OCI-LY7 (cell line): Measurements from ENCODE around the gene CREB3L1. TPM values are rescaled to one million over a fixed set of nuclear protein-coding genes. Genes with fewer than 3 reads are reported as not detected.

Experiments
- BruUV-seq: library from RNA; stranded (reverse); fragments of 400-500 nt; replicated peaks from 2 replicates; lab custom pipeline; 2021; lab: Mats Ljungman, UMichigan
- CTCF ChIA-PET: fragments of 300-600 bp; sonication (Branson Sonifier 250); formaldehyde crosslinking; loops from one replicate; lab custom pipeline; 2022; ENCODE audit warnings: antibody characterized with exemption; ENCODE audit not compliant: unreplicated experiment; lab: Charles Lee
- POLR2A ChIA-PET: fragments of 300-600 bp; sonication (Branson Sonifier 250); formaldehyde crosslinking; loops from one replicate; lab custom pipeline; 2022; ENCODE audit warnings: antibody characterized with exemption; lab: Charles Lee
- DNase-seq: peaks from one replicate; pipeline ENCODE4 v3.0.0-alpha.2; 2015; ENCODE audit warnings: low spot score
- H2AFZ ChIP-seq: fragments of 200-600 bp; sonication (generic), shearing (Covaris generic); 2 replicates; pipeline ENCODE4 v1.6.1; 2014; ENCODE audit warnings: mild to moderate bottlenecking, antibody characterized with exemption, low read length, moderate library complexity
- H3K27ac ChIP-seq: fragments of 200-600 bp; sonication (generic); 2 replicates; pipeline ENCODE4 v1.5.1; 2014; ENCODE audit warnings: mixed run types, low read depth, mild to moderate bottlenecking, moderate library complexity, low read length, inconsistent platforms; ENCODE audit not compliant: poor library complexity, severe bottlenecking
- H3K36me3 ChIP-seq: fragments of 200-600 bp; sonication (generic); 2 replicates; pipeline ENCODE4 v1.6.1; 2014; ENCODE audit warnings: mild to moderate bottlenecking, antibody characterized with exemption, low read length, moderate library complexity, mixed read lengths; ENCODE audit not compliant: insufficient read depth
- H3K4me1 ChIP-seq: fragments of 200-600 bp; sonication (generic); 2 replicates; pipeline ENCODE4 v1.5.1; 2014; ENCODE audit warnings: mild to moderate bottlenecking, low read length; ENCODE audit not compliant: insufficient read depth, poor library complexity, severe bottlenecking
- H3K4me2 ChIP-seq: fragments of 200-600 bp; sonication (generic); 2 replicates; pipeline ENCODE4 v1.6.1; 2014; ENCODE audit warnings: mild to moderate bottlenecking, low read length
- H3K4me3 ChIP-seq: fragments of 200-600 bp; sonication (generic); 2 replicates; pipeline ENCODE4 v1.5.1; 2014; ENCODE audit warnings: mild to moderate bottlenecking, low read depth, low read length; ENCODE audit not compliant: poor library complexity, severe bottlenecking
- H3K79me2 ChIP-seq: fragments of 200-600 bp; sonication (generic); 2 replicates; pipeline ENCODE4 v1.6.1; 2016; ENCODE audit warnings: low read depth, mild to moderate bottlenecking, low read length, moderate library complexity, mixed read lengths; ENCODE audit not compliant: insufficient read depth
- H3K9me2 ChIP-seq: fragments of 200-600 bp; sonication (generic); 2 replicates; pipeline ENCODE4 v1.6.1; 2016; ENCODE audit warnings: mild to moderate bottlenecking, low read length, mixed read lengths; ENCODE audit not compliant: insufficient read depth
- H3K9me3 ChIP-seq: fragments of 200-600 bp; sonication (generic); 2 replicates; pipeline ENCODE4 v1.6.1; 2014; ENCODE audit warnings: mild to moderate bottlenecking, mixed run types, low read length, mixed read lengths
- H4K20me1 ChIP-seq: fragments of 200-600 bp; sonication (generic); 2 replicates; pipeline ENCODE4 v1.6.1; 2014; ENCODE audit warnings: mild to moderate bottlenecking, antibody characterized with exemption, low read length, moderate library complexity, mixed read lengths; ENCODE audit not compliant: insufficient read depth
- EZH2phosphoT487 ChIP-seq: fragments of 200-600 bp; sonication (generic); IDR thresholded peaks from 2 replicates; pipeline ENCODE4 v1.6.1; 2018; ENCODE audit warnings: low read depth, borderline replicate concordance, mild to moderate bottlenecking, mixed run types, antibody characterized with exemption, low read length, moderate library complexity, mixed read lengths
- intact Hi-C: fragments of 100-400 bp; cut with micrococcal nuclease; formaldehyde crosslinking; loops from one replicate; pipeline ENCODE4 v1.10.0; 2022; ENCODE audit not compliant: unreplicated experiment
- total RNA-seq, 2 experiments: library from RNA; depleted of rRNA in 1 of 2; stranded (reverse); fragments of >200 nt in 1 of 2; shearing (Covaris generic) in 1 of 2; gene quantifications; 2 replicates each; pipeline ENCODE4 v1.2.3, GENCODE V29; 2014 to 2022
- TF ChIP-seq, protein P1 (sequence below): fragments of 200-600 bp; sonication (generic); conservative IDR thresholded peaks from 2 replicates; pipeline ENCODE4 v1.5.1; 2014; ENCODE audit warnings: mild to moderate bottlenecking, antibody characterized with exemption, low read length, moderate library complexity, mixed read lengths

CREB3L1 gene
- total RNA-seq, 2 experiments from 2014 or later, result 0.17 TPM; not detected in 1

DNA sequence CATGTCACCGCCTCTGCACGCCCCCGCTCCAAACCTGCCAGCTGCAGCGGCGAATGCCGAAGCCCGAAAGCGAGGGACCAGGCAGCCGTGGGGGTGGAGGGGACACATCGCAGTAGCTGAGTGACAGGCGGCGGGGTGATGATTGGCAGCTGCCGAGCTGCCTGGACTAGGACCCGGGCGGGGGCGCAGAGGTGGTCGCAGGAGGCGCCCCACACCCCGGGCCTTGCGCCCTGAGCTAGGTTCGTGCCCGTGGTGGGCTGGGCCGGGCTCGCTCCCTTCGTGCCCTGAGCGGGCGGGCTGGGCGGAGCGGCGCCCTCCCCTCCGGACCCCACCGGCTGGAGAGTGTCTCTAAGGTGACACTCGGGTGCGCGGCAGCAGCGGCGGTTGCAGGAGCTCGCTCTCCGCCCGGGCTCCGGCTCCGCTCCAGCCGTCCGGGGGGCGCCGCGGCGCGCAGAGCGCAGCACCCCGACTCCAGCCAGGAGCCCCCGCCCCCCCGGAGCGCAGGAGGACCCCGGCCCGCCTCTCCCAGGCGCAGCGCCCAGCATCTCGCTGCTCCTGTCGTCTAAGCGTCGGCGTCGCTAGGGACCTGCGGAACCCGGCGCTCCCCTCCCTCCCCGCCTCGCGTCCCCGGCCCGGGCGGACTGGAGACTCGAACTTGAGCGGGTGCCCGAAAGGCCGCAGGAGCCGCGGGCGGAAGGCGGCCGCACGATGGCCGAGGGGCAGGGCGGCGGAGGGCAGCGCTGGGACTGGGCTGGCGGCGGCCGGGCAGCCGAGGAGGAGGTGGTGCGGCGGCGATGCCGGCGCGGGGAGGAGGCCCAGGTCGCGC lies 55.3 kb downstream of the CREB3L1 start:
- H3K4me2 ChIP-seq, result peak overlapping the region; percentile 35; the same call in 1 of the 2 replicates
- POLR2A ChIA-PET, result interaction anchor here (0.6 kb wide), 1 partner anchor 11 kb away, joined by 3 read pairs; no protein-coding TSS in a partner anchor

DNA sequence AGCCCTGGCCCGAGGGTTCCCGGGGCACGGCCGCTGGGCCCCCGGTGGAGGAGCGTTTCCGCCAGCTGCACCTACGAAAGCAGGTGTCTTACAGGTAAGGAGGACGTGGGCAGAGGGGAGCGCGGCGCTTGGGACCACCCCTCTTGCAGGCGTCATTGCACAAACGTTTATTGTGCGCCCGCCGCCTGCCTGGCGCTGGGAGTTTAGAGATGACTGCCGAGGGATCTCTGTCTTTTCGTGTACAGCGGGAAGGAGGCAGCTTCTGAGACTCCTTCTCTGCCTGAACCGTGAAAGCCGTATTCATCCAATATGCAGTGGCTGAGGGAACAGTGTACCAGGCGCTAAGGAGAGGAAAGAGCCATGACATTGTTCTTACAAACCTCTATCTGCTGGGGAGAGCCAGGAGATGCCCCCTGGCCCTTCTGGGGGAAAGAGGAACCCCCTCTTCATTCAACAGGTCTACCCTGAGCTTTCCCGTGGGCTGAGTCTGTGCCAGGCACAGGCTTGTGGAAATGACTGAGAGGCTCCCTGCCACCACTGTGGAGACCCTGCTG lies 56.0 kb downstream of the CREB3L1 start:
- Histone ChIP-seq H3K4me1 (peaks cover 3% of the 10 kb centered on the region), H3K79me2 (no peaks in the 10 kb centered on the region), H3K9me3 (no peaks in the 10 kb centered on the region), H4K20me1 (no peaks in the 10 kb centered on the region), H2AFZ (no peak overlapping the region), H3K36me3 (no peaks in the 10 kb centered on the region), H3K9me2 (no peaks in the 10 kb centered on the region), H3K4me3 (no peak overlapping the region), H3K27ac (no peak overlapping the region), H3K4me2 (peak overlapping the region; percentile 35; the same call in 1 of the 2 replicates)
- intact Hi-C loops, result no loop called here
- ChIA-PET POLR2A (no interaction called here), CTCF (no interaction called here)
- no TSS peak for BruUV-seq
- no peak for DNase-seq
- TF ChIP-seq, protein P1, sequence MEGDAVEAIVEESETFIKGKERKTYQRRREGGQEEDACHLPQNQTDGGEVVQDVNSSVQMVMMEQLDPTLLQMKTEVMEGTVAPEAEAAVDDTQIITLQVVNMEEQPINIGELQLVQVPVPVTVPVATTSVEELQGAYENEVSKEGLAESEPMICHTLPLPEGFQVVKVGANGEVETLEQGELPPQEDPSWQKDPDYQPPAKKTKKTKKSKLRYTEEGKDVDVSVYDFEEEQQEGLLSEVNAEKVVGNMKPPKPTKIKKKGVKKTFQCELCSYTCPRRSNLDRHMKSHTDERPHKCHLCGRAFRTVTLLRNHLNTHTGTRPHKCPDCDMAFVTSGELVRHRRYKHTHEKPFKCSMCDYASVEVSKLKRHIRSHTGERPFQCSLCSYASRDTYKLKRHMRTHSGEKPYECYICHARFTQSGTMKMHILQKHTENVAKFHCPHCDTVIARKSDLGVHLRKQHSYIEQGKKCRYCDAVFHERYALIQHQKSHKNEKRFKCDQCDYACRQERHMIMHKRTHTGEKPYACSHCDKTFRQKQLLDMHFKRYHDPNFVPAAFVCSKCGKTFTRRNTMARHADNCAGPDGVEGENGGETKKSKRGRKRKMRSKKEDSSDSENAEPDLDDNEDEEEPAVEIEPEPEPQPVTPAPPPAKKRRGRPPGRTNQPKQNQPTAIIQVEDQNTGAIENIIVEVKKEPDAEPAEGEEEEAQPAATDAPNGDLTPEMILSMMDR, result no peak
- peak; percentile 70; the same call in 1 of the 2 replicates for TF ChIP-seq EZH2phosphoT487

More for the DNA sequence above, 55.3 kb downstream of the CREB3L1 start:
- Histone ChIP-seq H4K20me1 (no peaks in the 10 kb centered on the region), H3K79me2 (no peaks in the 10 kb centered on the region), H3K4me3 (no peak overlapping the region), H3K27ac (no peak overlapping the region), H2AFZ (no peak overlapping the region), H3K36me3 (no peaks in the 10 kb centered on the region), H3K9me3 (no peaks in the 10 kb centered on the region), H3K4me1 (peaks cover 3% of the 10 kb centered on the region), H3K9me2 (no peaks in the 10 kb centered on the region)
- CTCF ChIA-PET, result no interaction called here
- intact Hi-C loops, result no loop called here
- TF ChIP-seq, protein P1, result no peak
- TF ChIP-seq EZH2phosphoT487, result peak; percentile 50; the same call in 1 of the 2 replicates
- no TSS peak for BruUV-seq
- no peak for DNase-seq
